ENCODE measurements around the gene BPIFB6.

The BPIFB6 gene

GRCh38 chr20:33013701-33014326 lies 17.6 kb upstream of the BPIFB6 start:
- Histone ChIP-seq H3K9me3 (ENCODE audit: control insufficient read depth, low read depth, low read length) (no peaks in the 10 kb centered on the region), H3K9ac (ENCODE audit: low read length) (no peak overlapping the region), H3K4me3 (ENCODE audit: low read length) (no peak overlapping the region), H3K4me1 (ENCODE audit: control insufficient read depth, low read depth, low read length) (no peaks in the 10 kb centered on the region), H3K27me3 (ENCODE audit: control insufficient read depth, insufficient read depth, low read length) (no peaks in the 10 kb centered on the region), H3K36me3 (ENCODE audit: control insufficient read depth, low read depth, low read length) (no peaks in the 10 kb centered on the region), H3K27ac (ENCODE audit: low read length) (no peak overlapping the region)

GRCh38 chr20:33014336-33015113 lies 16.9 kb upstream of the BPIFB6 start:
- no peaks in the 10 kb centered on the region for H3K36me3 ChIP-seq (ENCODE audit: control insufficient read depth, low read depth, low read length)
- H3K27me3 ChIP-seq (ENCODE audit: control insufficient read depth, insufficient read depth, low read length) = no peaks in the 10 kb centered on the region
- no peak overlapping the region for H3K9ac ChIP-seq (ENCODE audit: low read length)
- no peak overlapping the region for H3K4me3 ChIP-seq (ENCODE audit: low read length)
- H3K27ac ChIP-seq (ENCODE audit: low read length) = no peak overlapping the region
- H3K4me1 ChIP-seq (ENCODE audit: control insufficient read depth, low read depth, low read length) = no peaks in the 10 kb centered on the region
- H3K9me3 ChIP-seq (ENCODE audit: control insufficient read depth, low read depth, low read length) = no peaks in the 10 kb centered on the region

GRCh38 chr20:33015114-33015484 lies 16.3 kb upstream of the BPIFB6 start:
- H3K9ac ChIP-seq (ENCODE audit: low read length) = no peak overlapping the region
- no peak overlapping the region for H3K4me3 ChIP-seq (ENCODE audit: low read length)
- H3K4me1 ChIP-seq (ENCODE audit: control insufficient read depth, low read depth, low read length) = no peaks in the 10 kb centered on the region
- H3K36me3 ChIP-seq (ENCODE audit: control insufficient read depth, low read depth, low read length) = no peaks in the 10 kb centered on the region
- no peaks in the 10 kb centered on the region for H3K9me3 ChIP-seq (ENCODE audit: control insufficient read depth, low read depth, low read length)
- H3K27ac ChIP-seq (ENCODE audit: low read length) = no peak overlapping the region
- H3K27me3 ChIP-seq (ENCODE audit: control insufficient read depth, insufficient read depth, low read length) = no peaks in the 10 kb centered on the region

GRCh38 chr20:33015700-33016580 lies 15.5 kb upstream of the BPIFB6 start:
- H3K36me3 ChIP-seq (ENCODE audit: control insufficient read depth, low read depth, low read length) = no peaks in the 10 kb centered on the region
- H3K27me3 ChIP-seq (ENCODE audit: control insufficient read depth, insufficient read depth, low read length) = no peaks in the 10 kb centered on the region
- H3K9ac ChIP-seq (ENCODE audit: low read length) = no peak overlapping the region
- no peak overlapping the region for H3K4me3 ChIP-seq (ENCODE audit: low read length)
- no peaks in the 10 kb centered on the region for H3K9me3 ChIP-seq (ENCODE audit: control insufficient read depth, low read depth, low read length)
- H3K27ac ChIP-seq (ENCODE audit: low read length) = no peak overlapping the region
- no peaks in the 10 kb centered on the region for H3K4me1 ChIP-seq (ENCODE audit: control insufficient read depth, low read depth, low read length)

GRCh38 chr20:33016581-33017109 lies 14.8 kb upstream of the BPIFB6 start:
- Histone ChIP-seq H3K9ac (ENCODE audit: low read length) (no peak overlapping the region), H3K27me3 (ENCODE audit: control insufficient read depth, insufficient read depth, low read length) (no peaks in the 10 kb centered on the region), H3K27ac (ENCODE audit: low read length) (no peak overlapping the region), H3K4me1 (ENCODE audit: control insufficient read depth, low read depth, low read length) (no peaks in the 10 kb centered on the region), H3K9me3 (ENCODE audit: control insufficient read depth, low read depth, low read length) (no peaks in the 10 kb centered on the region), H3K4me3 (ENCODE audit: low read length) (no peak overlapping the region), H3K36me3 (ENCODE audit: control insufficient read depth, low read depth, low read length) (no peaks in the 10 kb centered on the region)

- Histone ChIP-seq H3K9ac (ENCODE audit: low read length) (no peak overlapping the region), H3K4me3 (ENCODE audit: low read length) (no peak overlapping the region), H3K36me3 (ENCODE audit: control insufficient read depth, low read depth, low read length) (no peaks in the 10 kb centered on the region), H3K27me3 (ENCODE audit: control insufficient read depth, insufficient read depth, low read length) (no peaks in the 10 kb centered on the region), H3K9me3 (ENCODE audit: control insufficient read depth, low read depth, low read length) (no peaks in the 10 kb centered on the region), H3K27ac (ENCODE audit: low read length) (no peak overlapping the region), H3K4me1 (ENCODE audit: control insufficient read depth, low read depth, low read length) (no peaks in the 10 kb centered on the region)
Measured at GRCh38 chr20:33017542-33017941, 13.9 kb upstream of the BPIFB6 start.

GRCh38 chr20:33018169-33018931 lies 13.1 kb upstream of the BPIFB6 start:
- no peak overlapping the region for H3K4me3 ChIP-seq (ENCODE audit: low read length)
- H3K27ac ChIP-seq (ENCODE audit: low read length) = no peak overlapping the region
- no peaks in the 10 kb centered on the region for H3K36me3 ChIP-seq (ENCODE audit: control insufficient read depth, low read depth, low read length)
- H3K27me3 ChIP-seq (ENCODE audit: control insufficient read depth, insufficient read depth, low read length) = no peaks in the 10 kb centered on the region
- no peak overlapping the region for H3K9ac ChIP-seq (ENCODE audit: low read length)
- no peaks in the 10 kb centered on the region for H3K4me1 ChIP-seq (ENCODE audit: control insufficient read depth, low read depth, low read length)
- H3K9me3 ChIP-seq (ENCODE audit: control insufficient read depth, low read depth, low read length) = no peaks in the 10 kb centered on the region

- no peaks in the 10 kb centered on the region for H3K36me3 ChIP-seq (ENCODE audit: control insufficient read depth, low read depth, low read length)
- no peaks in the 10 kb centered on the region for H3K27me3 ChIP-seq (ENCODE audit: control insufficient read depth, insufficient read depth, low read length)
- H3K9ac ChIP-seq (ENCODE audit: low read length) = no peak overlapping the region
- no peaks in the 10 kb centered on the region for H3K4me1 ChIP-seq (ENCODE audit: control insufficient read depth, low read depth, low read length)
- no peaks in the 10 kb centered on the region for H3K9me3 ChIP-seq (ENCODE audit: control insufficient read depth, low read depth, low read length)
- no peak overlapping the region for H3K27ac ChIP-seq (ENCODE audit: low read length)
- H3K4me3 ChIP-seq (ENCODE audit: low read length) = no peak overlapping the region
Measured at GRCh38 chr20:33019465-33020277, 11.8 kb upstream of the BPIFB6 start.

GRCh38 chr20:33020278-33021161 lies 10.9 kb upstream of the BPIFB6 start:
- Histone ChIP-seq H3K36me3 (ENCODE audit: control insufficient read depth, low read depth, low read length) (no peaks in the 10 kb centered on the region), H3K4me3 (ENCODE audit: low read length) (no peak overlapping the region), H3K27me3 (ENCODE audit: control insufficient read depth, insufficient read depth, low read length) (no peaks in the 10 kb centered on the region), H3K9me3 (ENCODE audit: control insufficient read depth, low read depth, low read length) (no peaks in the 10 kb centered on the region), H3K27ac (ENCODE audit: low read length) (no peak overlapping the region), H3K9ac (ENCODE audit: low read length) (no peak overlapping the region), H3K4me1 (ENCODE audit: control insufficient read depth, low read depth, low read length) (no peaks in the 10 kb centered on the region)

GRCh38 chr20:33021879-33022278 lies 9.6 kb upstream of the BPIFB6 start:
- Histone ChIP-seq H3K36me3 (ENCODE audit: control insufficient read depth, low read depth, low read length) (no peaks in the 10 kb centered on the region), H3K4me3 (ENCODE audit: low read length) (no peak overlapping the region), H3K9ac (ENCODE audit: low read length) (no peak overlapping the region), H3K27ac (ENCODE audit: low read length) (no peak overlapping the region), H3K27me3 (ENCODE audit: control insufficient read depth, insufficient read depth, low read length) (no peaks in the 10 kb centered on the region), H3K4me1 (ENCODE audit: control insufficient read depth, low read depth, low read length) (no peaks in the 10 kb centered on the region), H3K9me3 (ENCODE audit: control insufficient read depth, low read depth, low read length) (no peaks in the 10 kb centered on the region)
